ENCODE results near the gene RITA1.

DNA sequence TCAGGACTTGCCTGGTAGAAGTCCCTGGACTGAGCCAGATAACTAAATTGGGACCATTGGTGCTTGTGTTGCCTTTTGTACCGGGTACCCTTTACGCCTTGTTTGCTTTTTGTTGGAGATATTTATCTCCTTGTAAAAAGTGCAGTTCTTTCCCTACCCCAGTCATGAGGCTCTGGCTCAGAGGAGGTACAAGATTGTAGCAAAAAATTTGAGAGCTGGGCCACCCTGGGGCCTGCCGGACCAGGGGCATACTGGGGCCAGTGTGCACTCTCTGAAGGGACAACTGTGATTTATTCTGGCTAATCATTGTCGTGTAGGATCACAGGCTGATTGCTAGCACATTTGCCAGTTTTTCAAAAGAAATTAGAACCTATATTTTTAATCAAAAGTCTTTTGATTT, 49.0 kb downstream of the RITA1 start:
- TF ChIP-seq SMC3 (IDR thresholded peaks at IDR 0.05; ENCODE audit: low read depth, low read length) (no peak), POLR2A (IDR thresholded peaks at IDR 0.05; ENCODE audit: low read depth, low read length) (no peak)
- TF ChIP-seq, protein P1, sequence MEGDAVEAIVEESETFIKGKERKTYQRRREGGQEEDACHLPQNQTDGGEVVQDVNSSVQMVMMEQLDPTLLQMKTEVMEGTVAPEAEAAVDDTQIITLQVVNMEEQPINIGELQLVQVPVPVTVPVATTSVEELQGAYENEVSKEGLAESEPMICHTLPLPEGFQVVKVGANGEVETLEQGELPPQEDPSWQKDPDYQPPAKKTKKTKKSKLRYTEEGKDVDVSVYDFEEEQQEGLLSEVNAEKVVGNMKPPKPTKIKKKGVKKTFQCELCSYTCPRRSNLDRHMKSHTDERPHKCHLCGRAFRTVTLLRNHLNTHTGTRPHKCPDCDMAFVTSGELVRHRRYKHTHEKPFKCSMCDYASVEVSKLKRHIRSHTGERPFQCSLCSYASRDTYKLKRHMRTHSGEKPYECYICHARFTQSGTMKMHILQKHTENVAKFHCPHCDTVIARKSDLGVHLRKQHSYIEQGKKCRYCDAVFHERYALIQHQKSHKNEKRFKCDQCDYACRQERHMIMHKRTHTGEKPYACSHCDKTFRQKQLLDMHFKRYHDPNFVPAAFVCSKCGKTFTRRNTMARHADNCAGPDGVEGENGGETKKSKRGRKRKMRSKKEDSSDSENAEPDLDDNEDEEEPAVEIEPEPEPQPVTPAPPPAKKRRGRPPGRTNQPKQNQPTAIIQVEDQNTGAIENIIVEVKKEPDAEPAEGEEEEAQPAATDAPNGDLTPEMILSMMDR (conservative IDR thresholded peaks at IDR 0.05; ENCODE audit: low read depth, low read length) = no peak

Data from IMR-90 (cell line).